Measurements from ENCODE around the gene CTPS2. TPM values are rescaled to one million over a fixed set of nuclear protein-coding genes. Genes with fewer than 3 reads are reported as not detected.

Gene CTPS2
- total RNA-seq, 1 experiment from 2014 or later, result 3.8 TPM

GRCh38 chrX:16756724-16757123 is 44.3 kb upstream of the CTPS2 start:
- ATAC-seq (no peak), DNase-seq (ENCODE audit: low read depth, low spot score) (no peak)
- Histone ChIP-seq H3K4me3 (ENCODE audit: low read depth in 2 of 2, low read length in 2 of 2) (no peak overlapping the region), H3K9me3 (ENCODE audit: control insufficient read depth, insufficient read depth, low read depth, low read length) (no peaks in the 10 kb centered on the region), H3K4me1 (ENCODE audit: control insufficient read depth, insufficient read depth, low read length) (no peaks in the 10 kb centered on the region), H3K27me3 (ENCODE audit: control insufficient read depth, insufficient read depth, low read length) (no peaks in the 10 kb centered on the region), H3K27ac (ENCODE audit: low read length) (no peak overlapping the region), H3K36me3 (ENCODE audit: control insufficient read depth, insufficient read depth, low read length) (peaks cover 8% of the 10 kb centered on the region; the same call in 1 of the 2 replicates)
- CTCF ChIA-PET, result no interaction called here
- POLR2A ChIA-PET, result no interaction called here
- in situ Hi-C loops (cut with HindIII; ENCODE audit: low pct_unique_long_range_greater_than_20kb, low sequenced_read_pairs), result no loop called here
- TF ChIP-seq TCF7L2 (IDR thresholded peaks at IDR 0.05; ENCODE audit: low read depth, low read length), result no peak
- BruUV-seq (replicated peaks), result no TSS peak
- intact Hi-C loops (cut with micrococcal nuclease; ENCODE audit: unreplicated experiment), result no loop called here

GRCh38 chrX:16754019-16754418 is 41.5 kb upstream of the CTPS2 start:
- no TSS peak for BruUV-seq (replicated peaks)
- TF ChIP-seq REST (IDR thresholded peaks at IDR 0.05; ENCODE audit: insufficient read depth in 1 of 2, low read depth in 2 of 2, low read length in 1 of 2) (no peak), TCF7L2 (IDR thresholded peaks at IDR 0.05; ENCODE audit: low read depth, low read length) (no peak), CTCF (IDR thresholded peaks at IDR 0.05) (no peak)
- H3K9me3 ChIP-seq (ENCODE audit: control insufficient read depth, insufficient read depth, low read depth, low read length), result no peaks in the 10 kb centered on the region
- no peaks in the 10 kb centered on the region; the same call in 1 of the 2 replicates for H3K36me3 ChIP-seq (ENCODE audit: control insufficient read depth, insufficient read depth, low read length)
- no peaks in the 10 kb centered on the region for H3K27me3 ChIP-seq (ENCODE audit: control insufficient read depth, insufficient read depth, low read length)
- CTCF ChIA-PET, result no interaction called here
- POLR2A ChIA-PET, result no interaction called here
- no peak overlapping the region for H3K27ac ChIP-seq (ENCODE audit: low read length)
- in situ Hi-C loops (cut with HindIII; ENCODE audit: low pct_unique_long_range_greater_than_20kb, low sequenced_read_pairs) (no loop called here), intact Hi-C loops (cut with micrococcal nuclease; ENCODE audit: unreplicated experiment) (no loop called here)
- H3K4me1 ChIP-seq (ENCODE audit: control insufficient read depth, insufficient read depth, low read length), result no peaks in the 10 kb centered on the region
- DNase-seq (ENCODE audit: low read depth, low spot score) (no peak), ATAC-seq (no peak)
- H3K4me3 ChIP-seq (ENCODE audit: low read depth in 2 of 2, low read length in 2 of 2), result no peak overlapping the region

GRCh38 chrX:16750136-16750535 is 37.7 kb upstream of the CTPS2 start:
- Histone ChIP-seq H3K4me1 (ENCODE audit: control insufficient read depth, insufficient read depth, low read length) (no peaks in the 10 kb centered on the region), H3K27ac (ENCODE audit: low read length) (no peak overlapping the region), H3K36me3 (ENCODE audit: control insufficient read depth, insufficient read depth, low read length) (peaks cover 2% of the 10 kb centered on the region; the same call in 1 of the 2 replicates), H3K27me3 (ENCODE audit: control insufficient read depth, insufficient read depth, low read length) (no peaks in the 10 kb centered on the region), H3K9me3 (ENCODE audit: control insufficient read depth, insufficient read depth, low read depth, low read length) (no peaks in the 10 kb centered on the region), H3K4me3 (ENCODE audit: low read depth in 2 of 2, low read length in 2 of 2) (no peak overlapping the region)
- CTCF ChIA-PET, result no interaction called here
- no peak for DNase-seq (ENCODE audit: low read depth, low spot score)
- TF ChIP-seq CTCF (IDR thresholded peaks at IDR 0.05), result no peak
- no peak for TF ChIP-seq TCF7L2 (IDR thresholded peaks at IDR 0.05; ENCODE audit: low read depth, low read length)
- TF ChIP-seq SIN3A (IDR thresholded peaks at IDR 0.05; ENCODE audit: borderline replicate concordance, insufficient read depth, low read depth, low read length), result no peak
- TF ChIP-seq REST (IDR thresholded peaks at IDR 0.05; ENCODE audit: insufficient read depth in 1 of 2, low read depth in 2 of 2, low read length in 1 of 2), result no peak
- no peak for TF ChIP-seq POLR2AphosphoS5 (IDR thresholded peaks at IDR 0.05; ENCODE audit: low read depth, low read length)
- in situ Hi-C loops (cut with HindIII; ENCODE audit: low pct_unique_long_range_greater_than_20kb, low sequenced_read_pairs), result no loop called here
- ATAC-seq, result no peak
- no TSS peak for BruUV-seq (replicated peaks)
- intact Hi-C loops (cut with micrococcal nuclease; ENCODE audit: unreplicated experiment), result no loop called here
- POLR2A ChIA-PET, result no interaction called here

Measured in Panc1 (cell line).